ENCODE data around the gene VAT1. TPM values are rescaled to one million over a fixed set of nuclear protein-coding genes. Genes with fewer than 3 reads are reported as not detected.

VAT1 gene
- total and polyA plus RNA-seq, 9 of the 15 experiments (the other 6 are each of a cell fraction or from before 2014, with no cell fraction given) = 29.4 to 153 (median 66.7) TPM

DNA sequence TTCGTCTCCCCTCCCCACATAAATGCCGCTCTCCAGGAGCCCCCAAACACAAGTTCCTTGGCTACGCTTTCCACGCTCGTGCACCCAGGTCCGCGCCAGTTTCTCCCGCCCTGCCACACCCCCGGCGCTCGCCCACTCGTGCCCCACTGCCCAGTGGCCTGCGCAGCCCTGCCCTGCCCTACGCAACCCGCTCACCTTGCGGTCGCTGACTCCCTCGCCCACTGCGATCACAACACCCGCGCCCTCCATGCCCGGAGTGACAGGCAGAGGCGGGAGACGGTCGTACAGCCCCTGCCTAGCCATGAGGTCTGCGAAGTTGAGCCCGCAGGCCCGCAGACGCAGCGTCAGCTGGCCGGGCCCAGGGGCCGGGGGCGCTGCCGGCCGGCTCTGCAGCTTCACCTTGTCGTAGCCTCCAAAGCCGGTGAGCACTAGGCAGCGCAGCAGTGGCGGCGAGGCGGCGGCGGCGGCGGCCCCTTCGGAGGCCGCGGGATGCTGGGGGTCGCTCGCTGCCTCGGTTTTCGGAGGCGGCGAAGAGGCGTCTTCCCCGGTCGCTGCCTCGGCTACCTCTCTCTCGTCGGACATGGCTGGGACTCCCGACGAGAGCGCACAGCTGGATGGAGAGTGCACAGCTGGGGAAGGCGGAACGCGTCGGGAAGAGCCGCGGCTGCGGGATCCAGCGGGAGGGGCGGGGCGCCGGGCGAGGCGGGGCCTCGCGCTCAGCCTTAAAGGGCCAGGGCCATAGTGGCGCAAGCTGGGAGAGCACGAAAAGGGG is at the start of gene VAT1 (continued):
- no peak for TF ChIP-seq BDP1 (IDR thresholded peaks at IDR 0.05; ENCODE audit: insufficient read depth, insufficient read length)
- no peak for TF ChIP-seq CBFB (CRISPR knock-in tag; IDR thresholded peaks at IDR 0.05)
- no peak for TF ChIP-seq SREBF2 (CRISPR knock-in tag; IDR thresholded peaks at IDR 0.05)
- TF ChIP-seq CREBBP (IDR thresholded peaks at IDR 0.05; ENCODE audit: low read depth, low read length) = no peak
- no peak for TF ChIP-seq MAFF (IDR thresholded peaks at IDR 0.05; ENCODE audit: low read length)
- no peak for TF ChIP-seq ZNF232 (CRISPR knock-in tag; IDR thresholded peaks at IDR 0.05)
- TF ChIP-seq CSDE1 (IDR thresholded peaks at IDR 0.05) = no peak
- TF ChIP-seq, protein P1, sequence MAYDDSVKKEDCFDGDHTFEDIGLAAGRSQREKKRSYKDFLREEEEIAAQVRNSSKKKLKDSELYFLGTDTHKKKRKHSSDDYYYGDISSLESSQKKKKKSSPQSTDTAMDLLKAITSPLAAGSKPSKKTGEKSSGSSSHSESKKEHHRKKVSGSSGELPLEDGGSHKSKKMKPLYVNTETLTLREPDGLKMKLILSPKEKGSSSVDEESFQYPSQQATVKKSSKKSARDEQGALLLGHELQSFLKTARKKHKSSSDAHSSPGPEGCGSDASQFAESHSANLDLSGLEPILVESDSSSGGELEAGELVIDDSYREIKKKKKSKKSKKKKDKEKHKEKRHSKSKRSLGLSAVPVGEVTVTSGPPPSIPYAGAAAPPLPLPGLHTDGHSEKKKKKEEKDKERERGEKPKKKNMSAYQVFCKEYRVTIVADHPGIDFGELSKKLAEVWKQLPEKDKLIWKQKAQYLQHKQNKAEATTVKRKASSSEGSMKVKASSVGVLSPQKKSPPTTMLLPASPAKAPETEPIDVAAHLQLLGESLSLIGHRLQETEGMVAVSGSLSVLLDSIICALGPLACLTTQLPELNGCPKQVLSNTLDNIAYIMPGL (CRISPR knock-in tag; IDR thresholded peaks at IDR 0.05) = 0 out of 2 replicates have a peak, but pooled peaks have one; percentile 35
- 0 out of 2 replicates have a peak, but pooled peaks have one; percentile 28 for TF ChIP-seq ZNF263 (CRISPR knock-in tag; IDR thresholded peaks at IDR 0.05; ENCODE audit: borderline replicate concordance)
- no peak for TF ChIP-seq BRD9 (IDR thresholded peaks at IDR 0.05; ENCODE audit: low read depth, partially characterized antibody)
- no peak for TF ChIP-seq PTRF (tag; IDR thresholded peaks at IDR 0.05)
- TF ChIP-seq SRSF7 (optimal IDR thresholded peaks at IDR 0.05; ENCODE audit: low read depth, low read length) = no peak
- TF ChIP-seq, protein P2, sequence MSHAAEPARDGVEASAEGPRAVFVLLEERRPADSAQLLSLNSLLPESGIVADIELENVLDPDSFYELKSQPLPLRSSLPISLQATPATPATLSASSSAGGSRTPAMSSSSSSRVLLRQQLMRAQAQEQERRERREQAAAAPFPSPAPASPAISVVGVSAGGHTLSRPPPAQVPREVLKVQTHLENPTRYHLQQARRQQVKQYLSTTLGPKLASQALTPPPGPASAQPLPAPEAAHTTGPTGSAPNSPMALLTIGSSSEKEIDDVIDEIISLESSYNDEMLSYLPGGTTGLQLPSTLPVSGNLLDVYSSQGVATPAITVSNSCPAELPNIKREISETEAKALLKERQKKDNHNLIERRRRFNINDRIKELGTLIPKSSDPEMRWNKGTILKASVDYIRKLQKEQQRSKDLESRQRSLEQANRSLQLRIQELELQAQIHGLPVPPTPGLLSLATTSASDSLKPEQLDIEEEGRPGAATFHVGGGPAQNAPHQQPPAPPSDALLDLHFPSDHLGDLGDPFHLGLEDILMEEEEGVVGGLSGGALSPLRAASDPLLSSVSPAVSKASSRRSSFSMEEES (CRISPR knock-in tag; IDR thresholded peaks at IDR 0.05) = no peak
- TF ChIP-seq E2F3 (CRISPR knock-in tag; IDR thresholded peaks at IDR 0.05) = no peak
- TF ChIP-seq HNRNPH1 (optimal IDR thresholded peaks at IDR 0.05; ENCODE audit: low read depth, low read length) = no peak
- no peak for TF ChIP-seq ZNF140 (CRISPR knock-in tag; IDR thresholded peaks at IDR 0.05)
- TF ChIP-seq, protein P3, sequence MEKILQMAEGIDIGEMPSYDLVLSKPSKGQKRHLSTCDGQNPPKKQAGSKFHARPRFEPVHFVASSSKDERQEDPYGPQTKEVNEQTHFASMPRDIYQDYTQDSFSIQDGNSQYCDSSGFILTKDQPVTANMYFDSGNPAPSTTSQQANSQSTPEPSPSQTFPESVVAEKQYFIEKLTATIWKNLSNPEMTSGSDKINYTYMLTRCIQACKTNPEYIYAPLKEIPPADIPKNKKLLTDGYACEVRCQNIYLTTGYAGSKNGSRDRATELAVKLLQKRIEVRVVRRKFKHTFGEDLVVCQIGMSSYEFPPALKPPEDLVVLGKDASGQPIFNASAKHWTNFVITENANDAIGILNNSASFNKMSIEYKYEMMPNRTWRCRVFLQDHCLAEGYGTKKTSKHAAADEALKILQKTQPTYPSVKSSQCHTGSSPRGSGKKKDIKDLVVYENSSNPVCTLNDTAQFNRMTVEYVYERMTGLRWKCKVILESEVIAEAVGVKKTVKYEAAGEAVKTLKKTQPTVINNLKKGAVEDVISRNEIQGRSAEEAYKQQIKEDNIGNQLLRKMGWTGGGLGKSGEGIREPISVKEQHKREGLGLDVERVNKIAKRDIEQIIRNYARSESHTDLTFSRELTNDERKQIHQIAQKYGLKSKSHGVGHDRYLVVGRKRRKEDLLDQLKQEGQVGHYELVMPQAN (IDR thresholded peaks at IDR 0.05; ENCODE audit: borderline replicate concordance) = peak; percentile 90
- TF ChIP-seq, protein P4, sequence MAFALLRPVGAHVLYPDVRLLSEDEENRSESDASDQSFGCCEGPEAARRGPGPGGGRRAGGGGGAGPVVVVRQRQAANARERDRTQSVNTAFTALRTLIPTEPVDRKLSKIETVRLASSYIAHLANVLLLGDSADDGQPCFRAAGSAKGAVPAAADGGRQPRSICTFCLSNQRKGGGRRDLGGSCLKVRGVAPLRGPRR (CRISPR knock-in tag; IDR thresholded peaks at IDR 0.05) = no peak
- no peak for TF ChIP-seq NELFE (IDR thresholded peaks at IDR 0.05; ENCODE audit: insufficient read depth, insufficient read length)
- peak in 1 of 2 experiments; percentile 74; a peak in 1 of 4 replicates for TF ChIP-seq TEAD1 (CRISPR knock-in tag; IDR thresholded peaks at IDR 0.05)
- TF ChIP-seq KLF13 (tag; IDR thresholded peaks at IDR 0.05; ENCODE audit: borderline replicate concordance, low read depth) = peak; percentile 47; the same call in 1 of the 2 replicates
- no peak for TF ChIP-seq ESRRB (CRISPR knock-in tag; IDR thresholded peaks at IDR 0.05; ENCODE audit: borderline replicate concordance)

Data from K562 (cell line).